ENCODE data around the gene ACSF2. TPM values are rescaled to one million over a fixed set of nuclear protein-coding genes. Genes with fewer than 3 reads are reported as not detected.

ACSF2 gene
- total and polyA plus RNA-seq, 2 of the 13 experiments (the other 11 are each of a cell fraction or from before 2014, with no cell fraction given), result 87.3 to 109 TPM

- TF ChIP-seq ZNF704 (CRISPR knock-in tag; IDR thresholded peaks at IDR 0.05; ENCODE audit: borderline replicate concordance) (no peak), NFE2 (CRISPR knock-in tag; IDR thresholded peaks at IDR 0.05) (no peak), TCF7L2 (IDR thresholded peaks at IDR 0.05; ENCODE audit: low read depth, low read length) (no peak), ZNF792 (CRISPR knock-in tag; IDR thresholded peaks at IDR 0.05) (no peak), SATB2 (CRISPR knock-in tag; IDR thresholded peaks at IDR 0.05) (no peak), RBM39 (IDR thresholded peaks at IDR 0.05; ENCODE audit: low read depth, low read length, poor library complexity, severe bottlenecking) (no peak), ARID2 (CRISPR knock-in tag; IDR thresholded peaks at IDR 0.05; ENCODE audit: borderline replicate concordance) (no peak), ZNF441 (CRISPR knock-in tag; IDR thresholded peaks at IDR 0.05; ENCODE audit: borderline replicate concordance) (no peak), TFDP2 (CRISPR knock-in tag; IDR thresholded peaks at IDR 0.05) (0 out of 2 replicates have a peak, but pooled peaks have one; percentile 16), ZNF646 (CRISPR knock-in tag; IDR thresholded peaks at IDR 0.05) (0 out of 2 replicates have a peak, but pooled peaks have one; percentile 35), GLMP (CRISPR knock-in tag; IDR thresholded peaks at IDR 0.05; ENCODE audit: borderline replicate concordance) (no peak), ZNF20 (CRISPR knock-in tag; IDR thresholded peaks at IDR 0.05) (no peak), ZNF557 (CRISPR knock-in tag; IDR thresholded peaks at IDR 0.05) (no peak), LCORL (IDR thresholded peaks at IDR 0.05) (no peak), LCORL (CRISPR knock-in tag; IDR thresholded peaks at IDR 0.05) (0 out of 2 replicates have a peak, but pooled peaks have one; percentile 22), PRDM10 (CRISPR knock-in tag; IDR thresholded peaks at IDR 0.05; ENCODE audit: low read depth) (no peak)
Observed at GRCh38 chr17:50479522-50480141, 53.6 kb downstream of the ACSF2 start (continued).

All from HepG2 (cell line).